ENCODE measurements around the gene CACNA2D3. TPM values are rescaled to one million over a fixed set of nuclear protein-coding genes. Genes with fewer than 3 reads are reported as not detected.
A peak's percentile ranks its signal among the peaks of the same experiment; 100 is the strongest.

The CACNA2D3 gene
- total RNA-seq, 1 donor from 2014 or later = 6.3 TPM

DNA sequence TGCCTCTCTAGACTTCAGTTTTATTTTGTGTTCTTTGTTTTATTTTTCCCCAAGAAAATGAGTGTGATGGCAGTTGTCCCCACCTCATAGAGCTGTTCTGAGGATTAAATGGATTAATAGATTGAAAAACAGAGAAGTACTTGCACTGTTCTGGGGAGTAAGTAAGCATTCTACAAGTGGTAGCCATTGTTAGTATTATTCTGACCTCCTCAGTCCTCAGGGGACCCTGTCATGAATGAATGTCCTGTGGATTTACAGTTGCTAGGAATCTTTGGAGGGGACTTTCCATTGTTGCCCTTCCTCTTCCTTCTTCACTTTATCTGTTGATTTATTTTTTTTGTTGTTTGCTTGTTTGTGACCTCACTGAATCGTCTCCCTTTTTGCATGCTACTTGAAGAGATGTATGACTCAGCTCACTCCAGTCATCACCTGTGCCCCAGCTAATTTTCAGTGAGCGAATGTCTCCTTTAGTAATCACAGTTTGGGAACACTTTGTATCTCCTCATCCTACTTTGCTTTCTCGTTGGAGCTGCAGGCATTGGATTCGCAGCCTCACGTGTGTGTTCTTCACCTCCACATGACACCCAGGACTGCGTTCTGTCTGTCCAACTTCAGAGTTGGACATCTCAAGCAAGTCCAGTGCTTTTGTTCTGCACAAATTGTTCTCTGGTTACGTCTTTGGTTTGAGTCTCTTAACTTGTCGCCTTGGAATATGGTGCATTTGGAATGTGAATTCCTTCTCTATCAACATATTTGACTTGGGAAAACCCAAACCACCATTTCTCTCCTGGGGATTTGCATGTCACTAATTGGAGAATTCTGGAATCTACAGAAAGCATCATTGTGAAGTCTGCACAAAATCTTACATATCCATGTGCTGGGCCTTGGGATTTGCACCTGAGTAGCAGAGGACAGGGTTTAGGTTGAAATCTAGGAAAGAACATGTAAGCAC lies 751.0 kb downstream of the CACNA2D3 start:
- DNase-seq (ENCODE audit: low spot score) = no peak

DNA sequence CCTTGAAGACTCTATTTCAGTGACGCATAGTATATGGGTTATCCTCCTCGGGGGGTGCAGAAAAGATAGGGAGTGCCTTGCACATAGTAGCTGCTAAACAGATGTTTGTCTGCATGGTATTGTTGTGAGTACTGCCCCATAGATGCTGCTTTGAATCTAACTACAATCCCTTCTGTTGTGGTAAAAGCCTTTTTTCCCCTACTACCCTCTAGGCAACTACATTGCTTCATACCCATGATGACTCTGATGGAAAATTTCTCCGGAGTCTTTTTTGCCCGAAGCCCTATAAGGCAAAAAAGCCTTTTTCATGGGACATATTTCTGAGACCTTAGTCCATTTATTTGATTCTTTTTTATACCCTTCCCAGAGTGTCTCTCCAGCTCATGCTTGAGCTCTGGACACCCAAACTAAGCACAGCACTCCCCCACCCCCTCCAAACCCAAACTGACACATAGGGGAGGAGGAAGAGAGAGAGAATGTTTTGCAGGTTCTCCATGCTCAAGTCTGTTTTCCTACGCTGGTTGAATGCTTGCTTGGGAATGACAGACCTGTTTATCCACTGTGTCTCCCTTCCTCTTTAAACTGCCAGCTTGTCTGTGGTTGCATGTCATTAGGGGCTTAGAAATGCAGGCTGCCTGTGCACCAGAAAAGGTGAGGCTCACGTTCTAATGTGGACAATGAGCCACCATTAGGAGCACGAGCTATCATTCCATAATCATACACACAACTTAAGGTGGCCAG lies 752.6 kb downstream of the CACNA2D3 start:
- no peak for DNase-seq (ENCODE audit: low spot score)

DNA sequence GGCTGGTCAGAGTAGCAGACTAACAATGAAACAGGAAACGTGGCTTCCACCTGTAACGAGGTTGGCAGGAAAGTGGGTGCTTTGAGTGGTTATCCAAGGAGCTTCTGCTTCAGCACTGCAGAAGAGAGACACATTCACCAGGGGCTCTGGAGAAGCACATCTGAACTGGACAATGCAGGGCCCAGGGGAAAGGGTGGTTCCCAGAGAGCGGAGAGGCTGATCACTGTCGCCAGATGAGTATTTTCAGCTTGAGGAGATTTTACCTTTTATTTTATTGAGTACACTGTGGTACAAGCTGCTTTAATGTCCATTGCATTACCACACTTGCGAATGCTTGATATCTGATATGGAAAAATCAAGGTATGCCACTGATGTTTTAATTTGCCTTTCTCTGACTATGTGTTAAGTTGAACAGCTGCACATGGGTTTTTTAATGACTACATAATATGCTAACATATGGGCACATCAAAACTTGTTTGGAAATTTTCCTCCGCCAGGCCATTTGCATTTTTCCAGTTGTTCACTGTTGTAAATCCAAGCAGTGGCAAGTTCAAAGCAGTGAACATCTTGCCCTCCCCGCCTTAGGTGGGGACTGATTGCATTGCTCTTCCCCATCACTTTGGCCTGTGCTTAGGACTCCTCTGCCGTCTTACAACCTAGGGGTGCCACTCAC lies 753.4 kb downstream of the CACNA2D3 start:
- no peak for DNase-seq (ENCODE audit: low spot score)

DNA sequence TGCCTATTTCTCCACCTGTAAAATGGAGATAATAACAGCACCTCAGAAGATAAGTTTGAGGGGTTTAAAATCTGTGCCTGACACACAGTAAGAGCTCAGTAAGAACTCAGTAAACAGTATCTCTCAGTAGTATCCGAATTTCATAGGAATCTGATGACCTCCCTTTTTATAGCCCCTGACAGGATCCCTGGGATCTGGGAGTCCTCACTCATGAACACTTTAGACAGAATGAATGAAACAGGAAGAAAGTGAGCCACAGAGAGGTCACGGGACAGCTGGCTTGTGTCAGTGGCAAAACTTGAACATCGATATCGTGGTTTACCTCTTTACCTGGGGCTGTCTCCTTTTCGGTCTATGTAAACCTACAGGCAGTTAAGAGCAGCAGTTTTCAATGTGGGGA lies 754.3 kb downstream of the CACNA2D3 start:
- no peak for DNase-seq (ENCODE audit: low spot score)

DNA sequence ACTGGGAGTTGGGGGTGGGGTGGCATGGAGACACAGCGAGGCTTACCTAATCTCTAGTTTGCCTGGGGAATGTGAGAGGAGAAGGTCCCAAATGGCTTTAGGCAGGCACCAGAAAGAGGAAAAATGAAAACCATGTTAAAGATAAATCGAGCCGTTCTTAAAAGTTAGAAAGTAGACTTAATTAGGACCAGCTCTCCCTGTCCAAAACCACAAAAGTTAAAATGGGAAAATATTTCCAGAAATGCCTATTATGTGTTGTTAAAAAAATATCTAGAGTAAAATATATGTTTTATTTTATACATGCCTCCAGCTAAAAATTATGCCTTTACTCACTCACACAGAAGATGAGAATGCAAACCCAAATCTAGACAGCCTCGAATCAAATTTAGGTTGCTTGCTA lies 755.4 kb downstream of the CACNA2D3 start:
- no peak for DNase-seq (ENCODE audit: low spot score)

DNA sequence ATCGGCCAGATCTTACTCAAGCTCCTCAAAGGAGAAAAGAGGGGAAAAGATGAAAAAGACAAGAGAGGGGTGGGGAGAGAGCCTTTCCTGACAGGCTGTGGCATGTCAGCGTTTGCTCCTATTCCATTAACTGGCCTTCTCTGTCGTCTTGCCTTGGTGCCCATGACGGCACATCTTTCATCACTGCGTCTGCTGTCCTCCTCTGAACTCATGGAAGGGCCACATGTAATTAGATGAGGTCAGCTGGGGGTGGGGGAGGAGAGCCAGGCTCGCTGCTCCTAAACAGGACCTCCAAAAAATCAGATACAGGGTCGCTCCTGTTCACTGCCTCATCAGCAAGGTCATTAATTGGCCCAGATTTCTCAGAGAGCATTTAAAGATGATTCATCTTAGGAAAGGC lies 755.8 kb downstream of the CACNA2D3 start:
- no peak for DNase-seq (ENCODE audit: low spot score)

DNA sequence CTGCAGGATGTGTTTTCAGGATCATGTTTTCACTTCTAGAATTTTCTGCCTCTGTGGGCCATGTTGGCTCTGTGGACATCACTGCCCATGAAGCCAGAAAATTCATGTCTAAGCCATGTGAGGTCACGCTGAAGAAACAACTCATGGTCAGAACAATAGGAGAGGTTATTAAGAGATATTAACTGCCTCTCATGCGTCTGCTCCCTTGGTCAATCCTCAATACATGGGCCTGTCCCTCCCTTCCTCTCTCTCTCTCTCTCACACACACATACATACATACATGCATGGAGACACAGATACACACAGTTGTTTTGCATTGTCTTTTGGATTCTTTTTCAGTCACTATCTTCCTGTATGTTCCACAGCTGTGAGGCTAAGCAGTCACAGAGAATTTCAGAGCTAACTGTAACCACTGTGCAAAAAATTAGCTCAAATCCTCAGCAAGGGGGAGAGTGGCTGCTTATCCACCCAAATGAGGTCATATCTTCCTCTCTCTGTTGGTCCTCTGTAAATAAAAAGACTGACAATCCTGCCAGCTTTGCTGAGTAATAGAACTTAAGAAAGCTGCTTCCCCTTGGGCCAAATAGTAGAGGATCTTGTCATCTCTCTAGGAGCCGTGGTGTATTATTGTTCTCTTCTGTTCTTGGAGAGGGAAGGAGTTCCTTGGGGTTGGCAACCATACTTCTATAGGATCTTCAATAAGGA lies 759.9 kb downstream of the CACNA2D3 start:
- DNase-seq (ENCODE audit: low spot score) = peak; percentile 94

DNA sequence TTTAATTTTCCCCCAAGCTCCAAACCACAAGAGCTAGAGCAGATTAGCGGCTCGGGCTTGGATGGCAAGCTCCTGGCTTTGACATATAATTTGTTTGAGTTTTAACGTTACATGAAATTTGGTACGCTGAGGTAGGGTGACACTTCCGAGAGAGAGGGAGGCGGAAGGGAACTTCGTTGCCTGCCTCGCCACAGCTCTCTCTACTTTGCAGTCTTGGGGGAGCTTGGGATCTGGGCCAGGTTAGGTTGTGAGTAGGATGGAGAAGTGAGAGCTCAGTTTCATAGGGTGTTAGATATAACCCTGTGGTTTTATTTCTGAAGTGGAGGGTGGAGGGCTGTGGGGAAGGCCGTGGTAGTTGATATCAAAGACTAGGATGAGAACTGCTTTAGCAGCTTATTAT lies 765.8 kb downstream of the CACNA2D3 start:
- DNase-seq (ENCODE audit: low spot score) = no peak

DNA sequence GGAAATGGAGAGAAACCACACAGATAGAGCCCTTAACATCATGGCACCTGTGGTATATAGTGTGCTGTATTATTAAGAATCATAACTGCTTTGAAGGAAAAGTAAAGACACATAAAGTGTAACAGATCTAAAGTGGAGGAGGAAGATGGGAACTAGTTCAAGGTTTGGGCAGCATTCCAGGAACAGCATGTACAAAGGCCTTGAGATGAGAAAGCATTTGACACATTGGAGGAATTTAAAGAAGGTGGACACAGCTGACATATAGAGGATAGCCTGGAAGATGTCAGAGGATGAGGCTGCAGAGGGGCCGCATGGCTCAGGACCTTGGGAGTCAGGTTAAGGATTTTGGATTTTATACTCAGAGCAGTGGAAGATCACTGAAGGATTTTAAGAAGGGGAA lies 766.5 kb downstream of the CACNA2D3 start:
- no peak for DNase-seq (ENCODE audit: low spot score)

DNA sequence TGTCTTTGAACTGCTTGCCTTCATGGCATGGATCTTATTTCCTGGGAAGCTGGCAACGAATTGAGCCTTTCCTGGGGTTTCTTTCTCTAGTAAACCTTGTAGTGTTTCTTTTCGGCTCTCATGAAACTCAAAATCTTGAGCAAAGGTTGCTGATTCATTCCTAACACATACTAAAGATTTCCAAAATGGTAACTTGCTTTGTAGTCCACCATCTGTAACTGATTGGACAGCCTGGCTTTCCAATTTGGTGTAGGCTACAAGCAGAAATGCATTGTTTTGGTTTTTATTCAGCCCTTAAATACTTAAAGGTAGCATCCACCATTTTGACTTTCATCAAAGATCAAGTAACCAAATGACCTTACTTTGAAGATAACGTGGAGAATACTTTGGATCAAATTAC lies 767.4 kb downstream of the CACNA2D3 start:
- no peak for DNase-seq (ENCODE audit: low spot score)

DNA sequence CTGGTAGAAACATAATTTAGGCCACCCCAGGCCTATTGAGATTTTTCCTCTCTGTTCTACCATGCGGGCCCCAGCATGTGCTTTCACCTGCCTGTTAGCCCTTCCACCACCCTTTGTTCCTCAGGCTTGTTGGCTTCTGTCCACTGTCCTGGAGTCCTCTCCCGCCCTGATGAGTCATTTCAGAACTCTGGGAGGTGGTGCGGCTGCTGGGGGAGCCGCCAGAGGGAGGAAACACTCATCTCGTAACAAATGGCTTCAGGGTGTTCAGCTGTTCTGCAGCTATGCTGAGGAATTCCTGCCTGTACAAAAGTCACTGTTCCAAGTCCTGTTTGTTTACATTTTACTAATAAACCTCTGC lies 769.2 kb downstream of the CACNA2D3 start:
- peak; percentile 94 for DNase-seq (ENCODE audit: low spot score)

DNA sequence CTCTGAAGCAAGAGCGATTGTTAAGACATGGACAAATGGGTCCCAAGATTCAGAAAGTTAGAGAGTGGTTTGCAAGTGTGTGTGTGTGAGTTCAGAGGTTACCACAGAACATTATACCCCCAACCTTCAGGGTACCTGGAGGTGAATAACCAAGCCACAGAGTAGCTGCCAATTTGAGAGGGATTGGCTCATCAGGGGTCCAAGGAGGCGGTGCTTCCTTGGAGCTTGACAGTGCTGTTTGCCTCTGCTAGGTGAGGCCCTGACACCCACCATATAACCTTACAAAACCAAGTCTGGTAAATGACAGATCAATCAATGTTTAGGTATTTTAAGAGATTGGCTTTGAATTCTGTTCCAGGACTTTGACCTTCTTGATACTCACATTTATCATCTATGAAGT lies 769.8 kb downstream of the CACNA2D3 start:
- no peak for DNase-seq (ENCODE audit: low spot score)

DNA sequence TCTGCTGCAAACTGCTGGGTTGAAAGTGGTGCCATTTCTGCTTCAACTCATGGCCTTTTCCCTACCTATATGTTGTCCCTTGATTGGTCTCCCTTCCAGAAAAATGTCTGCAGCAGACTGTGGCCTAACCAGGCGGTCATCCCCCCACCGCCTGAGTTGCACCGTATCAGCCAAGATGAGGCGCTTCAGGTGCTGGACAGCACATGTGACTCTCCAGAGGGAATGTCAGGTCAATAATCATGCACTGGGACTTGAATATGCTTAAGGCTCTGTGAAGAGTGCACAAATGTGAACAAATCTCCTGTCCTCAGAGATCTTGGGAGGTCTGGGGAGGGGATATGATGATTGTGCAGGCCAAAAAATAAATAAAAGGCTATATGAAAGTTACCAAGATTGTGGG lies 773.3 kb downstream of the CACNA2D3 start:
- no peak for DNase-seq (ENCODE audit: low spot score)

DNA sequence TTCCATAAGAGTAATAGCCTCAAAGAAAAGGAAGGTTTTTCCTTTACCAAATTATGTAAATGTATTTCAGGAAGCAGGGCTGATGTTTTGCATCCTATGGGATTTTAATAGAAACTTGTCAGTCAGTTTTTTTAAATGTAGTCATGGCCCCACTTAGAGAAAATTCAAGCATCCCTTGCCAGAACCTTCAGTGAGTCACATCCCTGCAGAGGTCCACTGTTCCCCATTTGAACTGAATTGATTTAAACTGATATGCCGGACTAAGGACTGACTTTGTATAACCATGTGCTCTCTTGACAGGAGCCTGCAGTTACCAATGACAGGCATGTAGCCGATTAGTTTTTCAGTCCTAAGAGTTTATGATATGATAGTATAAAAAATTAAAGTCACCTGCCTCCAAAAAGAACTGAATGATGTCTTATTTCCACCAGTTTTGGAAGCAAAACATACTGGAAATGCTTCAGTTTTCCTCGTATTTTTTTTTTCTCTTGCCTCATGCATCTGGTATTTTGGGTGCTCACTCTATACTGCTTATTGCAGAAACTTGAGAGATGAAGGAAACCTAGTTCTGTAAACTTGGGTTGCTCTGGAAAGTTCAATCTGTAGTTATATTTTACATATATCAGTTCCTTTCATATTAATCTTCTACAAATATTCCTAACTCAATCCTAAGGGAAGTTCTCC lies 774.8 kb downstream of the CACNA2D3 start:
- no peak for DNase-seq (ENCODE audit: low spot score)

DNA sequence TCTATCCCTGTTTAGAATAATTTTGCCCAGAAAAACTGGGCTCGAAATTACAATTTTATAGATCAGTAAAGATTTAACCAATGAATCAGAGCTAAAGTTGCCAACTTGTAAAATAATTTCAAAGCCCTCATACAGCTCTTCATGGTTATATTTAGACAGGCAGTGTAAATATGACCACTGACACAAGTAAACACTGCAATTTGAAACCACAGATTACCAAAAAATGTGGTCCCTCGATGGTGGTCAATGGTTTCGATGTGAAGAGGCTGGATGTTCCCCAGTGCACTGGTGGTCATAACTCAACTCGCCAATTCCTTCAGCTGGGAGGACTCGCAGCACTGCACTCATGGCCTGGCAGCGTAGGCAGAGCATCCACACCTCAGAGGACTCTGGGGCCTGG lies 776.9 kb downstream of the CACNA2D3 start:
- no peak for DNase-seq (ENCODE audit: low spot score)

DNA sequence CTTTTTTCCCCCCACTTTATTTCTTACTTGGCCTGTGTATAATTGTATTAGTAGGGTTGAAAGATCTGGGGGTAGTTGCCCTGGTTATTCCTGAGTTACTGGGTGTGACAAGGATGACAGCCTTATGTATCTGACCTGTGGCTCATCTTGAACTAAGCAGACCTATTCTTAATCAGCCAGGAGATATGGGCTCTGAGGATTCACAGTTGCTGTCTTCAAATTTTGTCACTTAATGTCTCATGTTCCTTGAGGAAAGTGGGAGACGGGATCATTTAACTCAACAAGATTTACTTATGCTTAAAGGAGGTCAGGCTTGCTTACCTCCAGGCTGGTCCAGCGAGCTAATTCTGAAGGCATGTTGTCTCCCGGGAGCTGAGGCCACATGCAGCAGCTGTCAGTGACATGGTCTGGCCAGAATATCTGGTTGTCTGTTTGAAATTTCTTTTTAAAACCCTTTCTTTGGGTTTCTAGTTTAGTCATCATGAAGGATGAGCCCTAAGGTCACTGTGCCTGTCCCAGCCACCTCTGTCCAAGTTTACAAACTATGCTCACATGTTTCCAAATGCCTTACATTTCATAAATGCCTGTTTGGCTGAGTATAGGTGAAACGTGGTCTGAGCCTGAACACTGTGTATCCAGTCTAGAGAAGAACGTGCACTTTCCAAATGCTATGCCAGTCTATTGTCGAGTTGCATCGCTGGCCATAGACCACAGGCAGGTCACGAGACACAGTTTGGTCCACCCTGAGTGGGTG lies 778.7 kb downstream of the CACNA2D3 start:
- DNase-seq (ENCODE audit: low spot score) = peak; percentile 28

DNA sequence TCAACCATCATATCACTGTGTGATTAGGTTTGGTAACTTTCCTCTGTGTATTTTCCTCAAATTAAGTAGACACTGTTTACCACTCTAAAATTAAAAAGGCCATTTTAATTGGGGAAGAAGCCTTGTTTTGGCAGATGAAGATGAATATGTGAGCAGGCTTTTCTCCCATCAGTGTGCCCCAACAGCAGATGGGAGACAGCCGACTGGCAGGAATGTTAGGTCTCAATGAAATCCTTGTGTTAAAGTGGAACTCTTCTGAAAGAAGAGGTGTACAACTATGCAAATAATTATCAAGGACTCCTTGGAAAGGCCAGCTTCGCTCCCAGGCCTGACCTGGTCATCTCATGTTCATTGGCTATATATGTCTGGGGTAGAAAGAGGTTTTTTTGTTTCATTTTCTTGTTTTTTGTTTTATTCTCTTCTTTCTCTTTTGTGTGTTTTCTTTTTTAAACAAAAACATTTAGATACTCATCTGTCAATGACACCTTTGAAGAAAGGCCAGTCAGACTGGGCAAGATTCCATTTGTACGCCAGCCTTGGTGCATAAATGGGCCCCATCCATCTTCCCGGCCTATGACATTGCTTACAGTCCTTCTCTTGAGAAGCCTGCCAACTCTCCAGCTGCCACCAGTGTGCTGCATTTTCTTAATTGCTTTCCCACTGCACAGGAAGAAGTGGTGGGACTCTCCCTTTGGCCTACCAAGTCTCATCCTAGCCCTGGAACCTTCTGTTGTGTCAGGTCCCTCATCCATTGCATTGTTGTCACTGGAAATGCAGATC lies 779.7 kb downstream of the CACNA2D3 start:
- no peak for DNase-seq (ENCODE audit: low spot score)

DNA sequence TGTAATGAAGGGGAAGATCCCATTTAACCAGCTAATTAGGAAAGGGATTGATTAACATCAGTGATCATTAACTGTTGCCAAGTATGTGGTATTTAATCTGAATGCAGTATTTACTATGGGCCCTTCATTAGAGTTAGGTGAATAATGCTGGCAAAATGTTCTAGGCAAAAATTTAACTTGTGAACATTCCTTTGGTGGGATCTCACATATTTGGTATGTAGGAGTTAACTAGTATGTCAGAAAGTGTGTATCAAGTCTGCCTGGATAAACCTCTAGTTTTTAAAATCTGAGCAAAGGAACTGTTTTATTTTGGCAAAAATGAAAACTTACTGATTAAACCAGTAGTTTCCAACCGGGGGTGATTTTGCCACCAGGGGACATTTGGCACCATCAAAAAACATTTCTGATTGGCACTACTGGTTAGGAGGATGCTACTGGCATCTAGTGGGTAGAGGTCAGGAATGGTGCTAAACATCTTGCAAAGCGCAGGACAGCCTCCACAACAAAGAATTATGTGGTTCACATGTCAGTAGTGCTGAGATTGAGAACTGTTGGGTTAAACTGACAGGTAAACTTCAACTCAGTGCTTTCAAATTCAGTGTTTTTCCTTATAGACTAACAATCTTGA lies 783.0 kb downstream of the CACNA2D3 start:
- no peak for DNase-seq (ENCODE audit: low spot score)

DNA sequence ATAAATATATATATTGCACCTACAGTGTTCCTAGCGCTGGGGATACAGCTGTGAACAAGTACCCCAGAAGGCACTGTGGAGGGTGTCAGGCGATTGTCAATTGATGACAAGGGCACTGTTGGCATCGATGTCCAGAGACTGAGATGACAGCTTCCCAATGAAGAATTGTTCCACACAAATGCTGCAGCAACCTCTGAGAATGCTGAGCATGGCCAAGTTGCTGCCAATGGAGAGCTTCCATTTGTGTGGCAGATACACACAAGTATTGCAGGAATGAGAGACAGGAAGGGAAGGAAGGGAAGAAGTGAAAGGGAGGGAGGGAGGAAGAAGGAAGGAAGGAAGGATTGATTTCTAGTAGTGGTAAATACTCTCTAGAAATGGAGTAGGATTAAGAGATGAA lies 783.6 kb downstream of the CACNA2D3 start:
- DNase-seq (ENCODE audit: low spot score) = no peak
